Activated B cell treated with CpG ODN at 0.5 μM for 24 hours (primary cell): ENCODE results near the gene OR2H2. TPM values are rescaled to one million over a fixed set of nuclear protein-coding genes. Genes with fewer than 3 reads are reported as not detected.
A peak's percentile ranks its signal among the peaks of the same experiment; 100 is the strongest.

Source experiments
- ATAC-seq: fragments of 200-7000 bp; cut with Tn5 transposase; one replicate; pipeline ENCODE4 v1.10.0; 2021; ENCODE audit warnings: low read depth, mild to moderate bottlenecking, moderate library complexity
- CTCF ChIA-PET: fragments of 350-600 bp; sonication (Branson Sonifier 250); formaldehyde crosslinking; loops from one replicate; lab custom pipeline; 2021; ENCODE audit warnings: antibody characterized with exemption; lab: Charles Lee
- POLR2A ChIA-PET: fragments of 350-600 bp; sonication (Branson Sonifier 250); formaldehyde crosslinking; loops from one replicate; lab custom pipeline; 2021; ENCODE audit warnings: antibody characterized with exemption; lab: Charles Lee
- DNase-seq: peaks from one replicate; pipeline ENCODE4 v3.0.0; 2022
- H3K27ac Mint-ChIP-seq: one replicate; pipeline ENCODE4 v1.8.0; 2020; ENCODE audit warnings: mixed read lengths
- H3K27me3 Mint-ChIP-seq: one replicate; pipeline ENCODE4 v1.8.0; 2021; ENCODE audit warnings: mixed read lengths
- H3K36me3 Mint-ChIP-seq: one replicate; pipeline ENCODE4 v1.8.0; 2021; ENCODE audit warnings: low read depth, mixed read lengths
- H3K4me1 Mint-ChIP-seq: one replicate; pipeline ENCODE4 v1.8.0; 2021; ENCODE audit warnings: mixed read lengths
- H3K4me3 Mint-ChIP-seq: one replicate; pipeline ENCODE4 v1.8.0; 2020; ENCODE audit warnings: mild to moderate bottlenecking, mixed read lengths
- H3K9me3 Mint-ChIP-seq: one replicate; pipeline ENCODE4 v1.8.0; 2020; ENCODE audit warnings: mixed read lengths
- intact Hi-C: fragments of 100-400 bp; cut with micrococcal nuclease; formaldehyde crosslinking; loops from one replicate; pipeline ENCODE4 v1.15.1; 2024
- total RNA-seq: library from RNA; stranded (reverse); gene quantifications from 2 replicates; pipeline ENCODE4 v1.2.3, GENCODE V29; 2022
- TF ChIP-seq, protein P1 (sequence below): fragments of 200-600 bp; IDR thresholded peaks from one replicate; pipeline ENCODE4 v1.8.0; 2022; ENCODE audit warnings: antibody characterized with exemption, mild to moderate bottlenecking

The OR2H2 gene
- total RNA-seq, 1 donor from 2014 or later = not detected

DNA sequence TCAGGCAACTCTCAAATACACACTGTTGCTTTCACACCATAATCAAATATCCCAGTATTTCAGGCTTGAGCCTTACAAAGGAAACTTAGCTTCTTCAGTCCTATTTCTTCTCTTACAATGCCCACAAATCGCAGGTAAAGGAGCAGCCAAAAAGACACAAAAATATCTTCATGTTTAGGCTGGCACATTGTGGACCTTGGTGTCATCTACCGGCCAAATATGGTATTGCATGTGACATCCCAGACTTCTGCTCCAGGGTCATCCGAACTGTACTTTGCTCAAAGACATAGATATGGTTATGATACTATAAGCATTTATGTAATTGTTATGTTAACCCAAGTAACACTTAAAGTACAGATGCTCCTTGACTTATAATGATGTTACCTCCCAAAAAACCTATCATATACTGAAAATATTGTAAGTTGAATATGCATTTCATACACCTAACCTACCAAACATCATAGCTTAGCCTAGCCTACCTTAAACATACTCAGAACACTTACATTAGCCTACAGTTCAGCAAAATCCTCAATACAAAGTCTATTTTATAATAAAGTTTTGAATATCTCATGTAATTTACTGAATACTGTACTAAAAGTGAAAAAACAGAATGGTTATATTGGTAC lies 4.6 kb downstream of the OR2H2 start:
- Mint-ChIP-seq H3K4me1 (peaks cover 2% of the 10 kb centered on the region), H3K27me3 (peaks cover 16% of the 10 kb centered on the region), H3K27ac (no peak overlapping the region), H3K9me3 (no peaks in the 10 kb centered on the region), H3K36me3 (no peaks in the 10 kb centered on the region), H3K4me3 (no peak overlapping the region)
- TF ChIP-seq, protein P1, sequence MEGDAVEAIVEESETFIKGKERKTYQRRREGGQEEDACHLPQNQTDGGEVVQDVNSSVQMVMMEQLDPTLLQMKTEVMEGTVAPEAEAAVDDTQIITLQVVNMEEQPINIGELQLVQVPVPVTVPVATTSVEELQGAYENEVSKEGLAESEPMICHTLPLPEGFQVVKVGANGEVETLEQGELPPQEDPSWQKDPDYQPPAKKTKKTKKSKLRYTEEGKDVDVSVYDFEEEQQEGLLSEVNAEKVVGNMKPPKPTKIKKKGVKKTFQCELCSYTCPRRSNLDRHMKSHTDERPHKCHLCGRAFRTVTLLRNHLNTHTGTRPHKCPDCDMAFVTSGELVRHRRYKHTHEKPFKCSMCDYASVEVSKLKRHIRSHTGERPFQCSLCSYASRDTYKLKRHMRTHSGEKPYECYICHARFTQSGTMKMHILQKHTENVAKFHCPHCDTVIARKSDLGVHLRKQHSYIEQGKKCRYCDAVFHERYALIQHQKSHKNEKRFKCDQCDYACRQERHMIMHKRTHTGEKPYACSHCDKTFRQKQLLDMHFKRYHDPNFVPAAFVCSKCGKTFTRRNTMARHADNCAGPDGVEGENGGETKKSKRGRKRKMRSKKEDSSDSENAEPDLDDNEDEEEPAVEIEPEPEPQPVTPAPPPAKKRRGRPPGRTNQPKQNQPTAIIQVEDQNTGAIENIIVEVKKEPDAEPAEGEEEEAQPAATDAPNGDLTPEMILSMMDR = peak; percentile 79
- ATAC-seq (peak; percentile 77), DNase-seq (no peak)
- ChIA-PET CTCF (interaction anchor here (0.9 to 1.8 kb wide), 3 partner anchors 37 to 905 kb away, joined by 4 to 5 read pairs (median 5); no protein-coding TSS in a partner anchor), POLR2A (no interaction called here)
- intact Hi-C loops = loop anchor here (1.0 to 5.0 kb wide), 4 partner anchors 212 to 903 kb away; partner anchors contain the start of gene OR12D3

DNA sequence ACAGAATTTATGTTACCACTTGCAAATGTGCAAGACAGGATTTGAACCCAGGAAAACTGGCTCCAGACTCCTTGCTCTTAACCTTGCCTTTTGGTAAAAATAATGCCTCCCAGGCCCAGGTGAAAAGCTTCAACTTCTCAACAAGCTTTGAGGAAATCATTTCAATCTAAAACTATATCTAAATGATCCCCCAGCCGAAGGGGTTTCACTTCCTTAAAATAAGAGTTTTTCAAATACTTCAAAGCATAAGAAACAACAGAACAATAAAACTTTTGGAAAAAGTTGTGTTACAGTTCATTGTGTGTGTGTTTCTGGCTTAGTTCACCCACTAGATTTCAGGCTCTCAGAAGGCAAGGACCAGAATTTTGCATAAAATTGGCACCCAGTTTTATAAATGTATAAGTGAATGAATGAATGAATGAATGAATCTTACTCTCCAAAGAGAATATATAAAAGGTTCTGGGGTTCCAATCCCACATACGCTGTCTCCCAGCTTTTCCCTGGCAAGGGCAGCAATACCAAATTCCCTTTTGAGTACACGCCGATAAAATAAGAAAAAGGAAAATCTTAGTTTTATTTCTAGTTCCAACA lies 5.4 kb downstream of the OR2H2 start:
- ChIA-PET POLR2A (no interaction called here), CTCF (interaction anchor here (1.1 to 1.8 kb wide), 2 partner anchors 38 to 752 kb away, joined by 4 to 5 read pairs; no protein-coding TSS in a partner anchor)
- H3K27ac Mint-ChIP-seq = no peak overlapping the region
- no peaks in the 10 kb centered on the region for H3K9me3 Mint-ChIP-seq
- intact Hi-C loops = no loop called here
- no peak for ATAC-seq
- no peak for DNase-seq
- H3K36me3 Mint-ChIP-seq = no peaks in the 10 kb centered on the region
- H3K4me1 Mint-ChIP-seq = peaks cover 2% of the 10 kb centered on the region
- peaks cover 13% of the 10 kb centered on the region for H3K27me3 Mint-ChIP-seq
- TF ChIP-seq, protein P1 = no peak
- no peak overlapping the region for H3K4me3 Mint-ChIP-seq

DNA sequence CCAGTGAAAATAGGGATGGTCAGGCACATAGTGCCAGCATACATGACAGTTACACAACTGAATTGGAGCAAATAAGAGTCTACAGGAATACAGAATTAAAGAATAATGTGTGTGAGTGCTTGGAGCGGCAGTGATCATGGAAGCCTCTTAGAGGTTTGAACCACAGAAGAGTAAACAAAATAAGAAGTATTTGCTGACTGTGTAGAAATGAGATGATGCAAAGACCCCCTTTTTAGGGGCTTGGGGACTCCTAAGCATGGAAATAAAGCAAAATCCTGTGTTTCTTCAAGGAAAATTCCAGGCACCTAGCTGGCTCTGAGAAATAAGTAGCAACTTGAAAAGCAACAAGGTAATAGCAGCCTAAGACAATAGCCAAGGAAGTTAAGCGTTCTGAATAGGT lies 6.8 kb downstream of the OR2H2 start:
- ChIA-PET CTCF (no interaction called here), POLR2A (no interaction called here)
- TF ChIP-seq, protein P1 = no peak
- DNase-seq (no peak), ATAC-seq (no peak)
- H3K4me1 Mint-ChIP-seq = peaks cover 2% of the 10 kb centered on the region
- no peaks in the 10 kb centered on the region for H3K36me3 Mint-ChIP-seq
- H3K4me3 Mint-ChIP-seq = no peak overlapping the region
- no peaks in the 10 kb centered on the region for H3K9me3 Mint-ChIP-seq
- no peak overlapping the region for H3K27ac Mint-ChIP-seq
- intact Hi-C loops = no loop called here
- H3K27me3 Mint-ChIP-seq = peaks cover 13% of the 10 kb centered on the region

DNA sequence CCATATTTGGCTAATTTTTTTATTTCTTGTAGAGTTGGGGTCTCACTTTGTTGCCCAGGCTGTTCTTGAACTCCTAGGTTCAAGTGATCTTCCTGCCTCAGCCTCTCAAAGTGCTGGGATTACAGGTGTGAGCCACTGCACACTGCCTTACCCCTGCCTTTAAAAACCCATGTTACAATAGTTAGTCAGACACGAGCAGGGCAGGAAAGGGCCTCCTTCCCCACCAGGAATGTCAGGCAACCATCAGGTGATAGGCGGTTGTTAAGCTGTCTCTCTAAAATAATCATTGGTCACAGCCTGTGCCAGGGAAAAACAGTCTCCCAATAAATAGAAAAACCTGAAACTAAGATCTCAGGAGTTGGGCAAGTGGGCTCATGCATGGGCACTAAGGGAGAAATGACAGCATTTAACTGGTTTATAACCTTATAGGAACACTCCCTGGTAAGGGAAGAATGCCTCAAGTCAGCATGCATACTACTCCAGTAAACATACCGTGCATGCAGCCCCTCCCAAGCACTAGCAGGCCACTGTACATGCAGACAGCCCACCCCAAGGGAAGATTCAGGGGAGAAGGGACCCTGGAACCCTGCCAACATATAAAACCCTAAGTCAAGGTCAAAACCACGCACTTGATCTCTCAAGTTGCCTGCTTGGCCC lies 8.4 kb downstream of the OR2H2 start:
- H3K36me3 Mint-ChIP-seq = no peaks in the 10 kb centered on the region

More for the DNA sequence above, 8.4 kb downstream of the OR2H2 start:
- peaks cover 2% of the 10 kb centered on the region for H3K4me1 Mint-ChIP-seq
- CTCF ChIA-PET = no interaction called here
- no peak overlapping the region for H3K27ac Mint-ChIP-seq
- DNase-seq (no peak), ATAC-seq (no peak)
- H3K9me3 Mint-ChIP-seq = no peaks in the 10 kb centered on the region
- TF ChIP-seq, protein P1 = no peak
- no peak overlapping the region for H3K4me3 Mint-ChIP-seq
- intact Hi-C loops = no loop called here
- peaks cover 5% of the 10 kb centered on the region for H3K27me3 Mint-ChIP-seq
- POLR2A ChIA-PET = no interaction called here
